GM21723 (cell line): ENCODE results near the gene MAP3K20.
"Not testable (repeated sequence)": the region's sequence is repeated elsewhere in the genome, so short reads cannot be mapped to it uniquely, and the experiment has no call there.

Source experiments
- ATAC-seq: cut with Tn5 transposase; IDR thresholded peaks from one replicate; pipeline ENCODE4 v1.9.1; 2021; ENCODE audit warnings: mild to moderate bottlenecking, moderate library complexity; ENCODE audit not compliant: unreplicated experiment

The MAP3K20 gene

GRCh38 chr2:173301549-173301948 lies 225.9 kb downstream of the MAP3K20 start:
- not testable (repeated sequence) for ATAC-seq

GRCh38 chr2:173305303-173305702 lies 229.7 kb downstream of the MAP3K20 start:
- no peak for ATAC-seq

- peak; percentile 90 for ATAC-seq
These were observed 231.6 kb downstream of the MAP3K20 start for GRCh38 chr2:173307293-173307692.

GRCh38 chr2:173309370-173309769 lies 233.7 kb downstream of the MAP3K20 start:
- ATAC-seq = not testable (repeated sequence)

GRCh38 chr2:173311844-173312606 lies 236.4 kb downstream of the MAP3K20 start:
- ATAC-seq = no peak
